ENCODE measurements around the gene PGGHG. TPM values are rescaled to one million over a fixed set of nuclear protein-coding genes. Genes with fewer than 3 reads are reported as not detected.

Gene PGGHG
- total RNA-seq, 1 donor from 2014 or later: 13.1 TPM

DNA sequence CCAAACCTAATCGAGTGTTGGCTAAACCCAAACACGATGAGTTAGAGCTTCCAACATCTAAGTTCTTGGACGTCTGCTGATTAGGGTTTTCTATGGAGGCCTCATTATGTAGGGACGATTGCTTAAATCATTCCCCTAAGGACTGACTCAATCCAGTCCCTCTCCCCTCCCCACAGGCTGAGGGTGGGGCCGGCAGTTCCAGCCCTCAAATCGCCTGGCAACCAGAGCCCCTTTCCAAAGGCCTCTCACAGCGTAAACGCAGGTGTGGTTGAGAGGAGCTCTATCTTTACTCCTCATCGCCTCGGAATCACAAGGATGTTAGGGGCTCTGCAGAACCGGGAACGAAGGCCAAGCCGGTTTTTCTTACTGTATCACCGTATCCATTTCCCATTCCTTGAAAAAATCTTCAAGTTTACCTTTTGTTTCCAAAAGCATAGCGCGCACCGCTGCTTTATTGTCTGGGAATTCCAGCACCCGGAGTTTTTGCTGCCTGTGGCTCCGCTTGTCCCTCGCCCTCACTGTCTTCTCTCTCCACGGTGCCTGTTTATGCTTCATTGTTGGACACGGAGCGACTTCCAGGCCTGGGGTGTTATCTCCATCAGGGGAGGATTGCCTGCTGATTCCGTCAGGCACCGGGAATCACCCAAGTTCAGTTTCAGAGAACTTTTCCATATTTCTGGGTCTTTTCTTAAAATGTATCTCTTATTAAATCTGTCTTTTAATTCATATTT is 45.5 kb downstream of the PGGHG start:
- DNase-seq (ENCODE audit: low read depth): no peak
- TF ChIP-seq, protein P1, sequence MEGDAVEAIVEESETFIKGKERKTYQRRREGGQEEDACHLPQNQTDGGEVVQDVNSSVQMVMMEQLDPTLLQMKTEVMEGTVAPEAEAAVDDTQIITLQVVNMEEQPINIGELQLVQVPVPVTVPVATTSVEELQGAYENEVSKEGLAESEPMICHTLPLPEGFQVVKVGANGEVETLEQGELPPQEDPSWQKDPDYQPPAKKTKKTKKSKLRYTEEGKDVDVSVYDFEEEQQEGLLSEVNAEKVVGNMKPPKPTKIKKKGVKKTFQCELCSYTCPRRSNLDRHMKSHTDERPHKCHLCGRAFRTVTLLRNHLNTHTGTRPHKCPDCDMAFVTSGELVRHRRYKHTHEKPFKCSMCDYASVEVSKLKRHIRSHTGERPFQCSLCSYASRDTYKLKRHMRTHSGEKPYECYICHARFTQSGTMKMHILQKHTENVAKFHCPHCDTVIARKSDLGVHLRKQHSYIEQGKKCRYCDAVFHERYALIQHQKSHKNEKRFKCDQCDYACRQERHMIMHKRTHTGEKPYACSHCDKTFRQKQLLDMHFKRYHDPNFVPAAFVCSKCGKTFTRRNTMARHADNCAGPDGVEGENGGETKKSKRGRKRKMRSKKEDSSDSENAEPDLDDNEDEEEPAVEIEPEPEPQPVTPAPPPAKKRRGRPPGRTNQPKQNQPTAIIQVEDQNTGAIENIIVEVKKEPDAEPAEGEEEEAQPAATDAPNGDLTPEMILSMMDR (conservative IDR thresholded peaks at IDR 0.05; ENCODE audit: low read depth, low read length): no peak

DNA sequence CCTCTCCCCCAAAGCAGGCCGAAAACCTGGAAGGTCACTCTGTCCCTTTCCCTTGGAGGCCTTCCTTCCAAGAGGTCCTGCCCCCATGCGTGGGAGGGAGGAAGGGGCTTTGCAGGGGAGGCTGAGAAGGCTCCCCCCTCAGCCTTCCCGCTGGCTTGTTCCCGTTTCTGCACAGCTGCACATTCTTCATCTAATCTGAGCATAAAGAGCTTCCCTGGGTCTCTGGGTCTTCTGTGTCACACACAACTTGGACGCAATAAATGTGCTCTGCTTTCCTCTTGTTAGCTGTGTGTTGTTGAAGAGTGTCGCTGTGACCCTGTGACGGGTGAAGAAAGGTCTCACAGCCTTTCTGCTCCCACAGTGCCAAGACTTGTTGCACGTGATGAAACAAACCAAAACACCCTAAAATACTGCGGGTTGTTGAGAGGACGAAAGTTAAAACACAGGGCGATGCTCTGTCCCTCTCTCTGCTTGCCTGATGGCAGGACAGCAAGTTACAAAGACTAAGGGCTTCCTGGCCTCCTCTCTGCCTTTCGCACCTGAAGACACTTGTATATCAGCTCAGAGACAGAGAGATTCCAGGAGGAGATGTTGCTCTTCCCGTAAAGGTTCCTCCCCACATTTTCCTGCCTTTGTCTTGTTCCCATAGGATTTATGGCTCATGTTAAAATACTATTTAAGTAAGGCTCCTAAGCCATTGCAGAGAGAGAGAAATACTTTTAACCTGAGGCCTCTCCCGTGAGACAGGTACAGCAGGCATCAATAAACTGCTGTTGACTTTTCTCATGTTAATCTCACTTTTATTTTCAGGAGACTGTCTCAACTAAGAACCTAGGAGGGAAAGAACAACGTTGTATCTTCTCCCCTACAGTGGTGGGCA is 47.1 kb downstream of the PGGHG start:
- no peak for DNase-seq (ENCODE audit: low read depth)
- TF ChIP-seq, protein P1 (conservative IDR thresholded peaks at IDR 0.05; ENCODE audit: low read depth, low read length): no peak

More for the DNA sequence above, 45.5 kb downstream of the PGGHG start:
- H3K4me3 ChIP-seq (ENCODE audit: low read depth, low read length): no peak overlapping the region

DNA sequence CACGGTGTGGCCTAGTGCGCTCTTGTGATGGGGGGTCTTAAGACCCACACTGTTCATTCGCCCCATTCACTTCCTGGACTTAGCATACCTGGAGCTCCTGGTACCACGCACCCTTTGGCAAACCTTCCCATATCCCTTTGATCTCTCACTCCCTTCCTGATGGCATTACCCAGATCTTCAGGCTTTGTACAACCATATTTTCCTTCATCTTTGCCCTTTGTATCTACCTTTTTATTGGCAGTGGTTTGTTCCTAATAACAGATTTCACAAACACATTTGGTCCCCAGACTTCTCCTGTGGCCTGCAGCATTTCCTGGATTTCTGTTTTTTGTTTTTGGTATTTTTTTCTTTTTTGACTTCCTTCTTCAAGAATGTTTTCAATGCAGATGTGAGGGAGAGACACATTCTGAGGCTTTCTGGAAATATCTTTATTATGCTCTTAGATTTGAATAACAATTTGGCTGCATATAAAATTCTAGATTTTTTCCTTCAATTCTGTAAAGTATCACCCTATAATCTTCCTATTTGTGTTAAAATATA is 47.8 kb downstream of the PGGHG start:
- H3K4me3 ChIP-seq (ENCODE audit: low read depth, low read length): no peak overlapping the region
- no peak for DNase-seq (ENCODE audit: low read depth)
- TF ChIP-seq, protein P1 (conservative IDR thresholded peaks at IDR 0.05; ENCODE audit: low read depth, low read length): no peak

More for the DNA sequence above, 47.1 kb downstream of the PGGHG start:
- no peak overlapping the region for H3K4me3 ChIP-seq (ENCODE audit: low read depth, low read length)

DNA sequence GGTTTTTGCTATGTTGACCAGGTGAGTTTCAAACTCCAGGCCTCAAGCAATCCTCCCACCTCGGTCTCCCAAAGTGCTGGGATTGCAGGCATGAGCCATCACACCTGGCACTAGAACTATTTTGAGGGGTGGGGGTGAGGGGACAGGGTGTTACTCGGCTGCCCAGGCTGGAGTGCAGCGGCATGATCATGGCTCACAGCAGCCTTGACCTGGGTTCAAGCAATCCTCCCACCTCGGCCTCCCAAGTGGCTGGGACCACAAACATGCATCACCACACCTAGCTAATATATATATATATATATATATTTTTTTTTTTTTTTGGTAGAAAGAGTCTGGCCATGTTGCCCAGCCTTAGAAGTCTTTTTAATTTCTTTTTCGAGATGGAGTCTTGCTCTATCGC is 48.8 kb downstream of the PGGHG start:
- DNase-seq (ENCODE audit: low read depth): no peak
- TF ChIP-seq, protein P1 (conservative IDR thresholded peaks at IDR 0.05; ENCODE audit: low read depth, low read length): no peak
- no peak overlapping the region for H3K4me3 ChIP-seq (ENCODE audit: low read depth, low read length)

GRCh38 chr11:339963-340362 is 51.0 kb downstream of the PGGHG start:
- TF ChIP-seq, protein P1 (conservative IDR thresholded peaks at IDR 0.05; ENCODE audit: low read depth, low read length): no peak
- no peak for DNase-seq (ENCODE audit: low read depth)
- H3K4me3 ChIP-seq (ENCODE audit: low read depth, low read length): no peak overlapping the region

DNA sequence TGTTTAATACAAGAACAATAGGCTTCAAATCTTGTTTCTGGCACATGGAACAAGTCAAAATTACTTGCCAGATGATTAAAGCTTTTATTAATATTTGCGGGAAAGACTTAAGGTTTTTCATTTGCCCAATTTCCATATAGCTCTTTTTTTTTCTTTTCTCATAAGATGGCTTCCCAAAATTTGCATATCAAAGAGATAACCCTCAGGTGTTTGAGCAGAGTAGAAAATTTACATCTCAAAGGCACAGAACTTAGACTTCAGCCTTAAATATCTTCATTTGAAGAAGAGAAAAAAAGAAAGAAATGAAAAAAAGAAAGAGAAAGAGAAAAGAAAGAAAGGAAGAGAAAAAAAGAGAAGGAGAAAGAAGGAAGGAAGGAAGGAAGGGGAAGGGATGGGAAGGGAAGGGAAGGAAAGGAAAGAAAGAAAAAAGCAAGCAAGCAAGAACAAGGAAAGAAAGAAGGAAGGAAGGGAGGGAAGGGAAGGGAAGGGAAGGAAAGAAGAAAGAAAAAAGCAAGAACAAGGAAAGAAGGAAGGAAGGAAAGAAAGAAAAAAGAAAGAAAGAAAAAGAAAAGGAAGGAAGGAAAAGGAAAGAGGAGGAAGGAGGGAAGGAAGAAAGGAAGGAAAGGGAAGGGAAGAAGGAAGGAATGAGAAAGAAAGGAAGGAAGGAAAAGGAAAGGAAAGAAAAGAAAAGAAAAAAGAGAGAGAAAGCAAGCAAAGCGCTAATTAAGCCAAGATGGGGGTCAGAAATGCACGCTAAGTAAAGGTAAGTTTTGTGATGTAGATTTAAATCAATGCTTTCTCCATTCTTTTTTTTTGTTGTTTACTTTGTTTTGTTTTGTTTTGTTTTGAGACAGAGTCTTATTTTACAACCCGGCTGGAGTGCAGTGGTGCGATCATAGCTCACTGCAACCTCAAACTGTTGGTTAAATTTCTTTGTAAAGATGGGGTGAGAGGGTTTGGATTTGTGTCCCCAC is 51.9 kb downstream of the PGGHG start:
- DNase-seq (ENCODE audit: low read depth): no peak
- TF ChIP-seq, protein P1 (conservative IDR thresholded peaks at IDR 0.05; ENCODE audit: low read depth, low read length): no peak
- H3K4me3 ChIP-seq (ENCODE audit: low read depth, low read length): no peak overlapping the region

Measured in epithelial cell of proximal tubule (primary cell).